DOHH2 (cell line): ENCODE data around the gene KDM4C.

Experiments used
- H3F3A ChIP-seq: fragments of 200-600 bp; sonication (generic), shearing (Covaris generic); 2 replicates; pipeline ENCODE4 v1.6.0; 2016; ENCODE audit warnings: antibody characterized with exemption, mild to moderate bottlenecking; ENCODE audit not compliant: control insufficient read depth, insufficient read depth
- H3K27ac ChIP-seq: fragments of 200-600 bp; sonication (generic); 2 replicates; pipeline ENCODE4 v1.5.1; 2014; ENCODE audit warnings: low read depth, mild to moderate bottlenecking, low read length, moderate library complexity
- H3K27me3 ChIP-seq: fragments of 200-600 bp; sonication (generic); 2 replicates; pipeline ENCODE4 v1.6.1; 2014; ENCODE audit warnings: mild to moderate bottlenecking, low read length, mixed read lengths; ENCODE audit not compliant: control insufficient read depth
- H3K36me3 ChIP-seq: fragments of 200-600 bp; sonication (generic); 2 replicates; pipeline ENCODE4 v1.6.1; 2014; ENCODE audit warnings: mild to moderate bottlenecking, low read length, moderate library complexity, mixed read lengths; ENCODE audit not compliant: control insufficient read depth
- H3K4me1 ChIP-seq: fragments of 200-600 bp; sonication (generic); 2 replicates; pipeline ENCODE4 v1.6.1; 2014; ENCODE audit warnings: mild to moderate bottlenecking, low read length, mixed read lengths; ENCODE audit not compliant: control insufficient read depth
- H3K4me2 ChIP-seq: fragments of 200-600 bp; sonication (generic); 2 replicates; pipeline ENCODE4 v1.6.0; 2014; ENCODE audit warnings: mild to moderate bottlenecking, low read length, moderate library complexity
- H3K4me3 ChIP-seq: fragments of 200-600 bp; sonication (generic); 2 replicates; pipeline ENCODE4 v1.5.1; 2014; ENCODE audit warnings: mild to moderate bottlenecking, low read length, mixed read lengths
- H3K79me2 ChIP-seq: fragments of 200-600 bp; sonication (generic); 2 replicates; pipeline ENCODE4 v1.6.1; 2014; ENCODE audit warnings: mild to moderate bottlenecking, low read length, mixed read lengths; ENCODE audit not compliant: control insufficient read depth
- H3K9me2 ChIP-seq: fragments of 200-600 bp; sonication (generic); replicated peaks from 2 replicates; pipeline ENCODE4 v1.6.1; 2014; ENCODE audit warnings: mild to moderate bottlenecking, low read length, mixed read lengths; ENCODE audit not compliant: control insufficient read depth
- H3K9me3 ChIP-seq: fragments of 200-600 bp; sonication (generic); 2 replicates; pipeline ENCODE4 v1.6.1; 2014; ENCODE audit warnings: antibody characterized with exemption, low read length, mixed read lengths; ENCODE audit not compliant: control insufficient read depth, insufficient read depth
- H4K20me1 ChIP-seq: fragments of 200-600 bp; sonication (generic); 2 replicates; pipeline ENCODE4 v1.6.0; 2014; ENCODE audit warnings: low read depth, mild to moderate bottlenecking, antibody characterized with exemption, low read length, moderate library complexity; ENCODE audit not compliant: control insufficient read depth, insufficient read depth
- CTCF ChIP-seq: fragments of 200-600 bp; sonication (generic); IDR thresholded peaks from one replicate; pipeline ENCODE4 v1.5.1; 2014; ENCODE audit warnings: antibody characterized with exemption, mild to moderate bottlenecking, low read depth, low read length; ENCODE audit not compliant: poor library complexity, severe bottlenecking
- EZH2phosphoT487 ChIP-seq: fragments of 200-600 bp; sonication (generic); IDR thresholded peaks from 2 replicates; pipeline ENCODE4 v1.6.1; 2017; ENCODE audit warnings: borderline replicate concordance, mild to moderate bottlenecking, antibody characterized with exemption, low read length, moderate library complexity, mixed read lengths

Gene KDM4C

GRCh38 chr9:6833518-6834192, 75.9 kb downstream of the KDM4C start:
- H3K36me3 ChIP-seq = peaks cover 8% of the 10 kb centered on the region; the same call in 1 of the 2 replicates
- no peaks in the 10 kb centered on the region for H3K9me2 ChIP-seq
- TF ChIP-seq CTCF (no peak), EZH2phosphoT487 (no peak)
- no peaks in the 10 kb centered on the region for H3K79me2 ChIP-seq
- H3K27me3 ChIP-seq = no peaks in the 10 kb centered on the region
- H4K20me1 ChIP-seq = no peaks in the 10 kb centered on the region
- no peak overlapping the region for H3K27ac ChIP-seq
- no peak overlapping the region for H3K4me2 ChIP-seq
- H3F3A ChIP-seq = no peaks in the 10 kb centered on the region
- H3K9me3 ChIP-seq = no peaks in the 10 kb centered on the region
- H3K4me1 ChIP-seq = no peaks in the 10 kb centered on the region
- H3K4me3 ChIP-seq = no peak overlapping the region

GRCh38 chr9:6834306-6834705, 76.5 kb downstream of the KDM4C start:
- Histone ChIP-seq H3K4me2 (no peak overlapping the region), H3K79me2 (no peaks in the 10 kb centered on the region), H3K27ac (no peak overlapping the region), H4K20me1 (no peaks in the 10 kb centered on the region), H3K27me3 (no peaks in the 10 kb centered on the region), H3F3A (no peaks in the 10 kb centered on the region), H3K4me1 (no peaks in the 10 kb centered on the region), H3K4me3 (no peak overlapping the region), H3K36me3 (peaks cover 8% of the 10 kb centered on the region; the same call in 1 of the 2 replicates), H3K9me2 (no peaks in the 10 kb centered on the region), H3K9me3 (no peaks in the 10 kb centered on the region)
- TF ChIP-seq EZH2phosphoT487 (no peak), CTCF (no peak)

GRCh38 chr9:6838158-6838557, 80.4 kb downstream of the KDM4C start:
- Histone ChIP-seq H3K4me1 (no peaks in the 10 kb centered on the region), H3K27ac (no peak overlapping the region), H3K9me3 (no peaks in the 10 kb centered on the region), H3K4me3 (no peak overlapping the region), H3K79me2 (no peaks in the 10 kb centered on the region), H4K20me1 (no peaks in the 10 kb centered on the region; the same call in 1 of the 2 replicates), H3K4me2 (no peak overlapping the region), H3F3A (no peaks in the 10 kb centered on the region), H3K9me2 (no peaks in the 10 kb centered on the region), H3K27me3 (no peaks in the 10 kb centered on the region), H3K36me3 (peaks cover 8% of the 10 kb centered on the region; the same call in 1 of the 2 replicates)
- no peak for TF ChIP-seq CTCF
